Activated naive CD8-positive, alpha-beta T cell treated with anti-CD3 and anti-CD28 coated beads, Interleukin-2, amount 50 U/mL, for 24 hours (primary cell): ENCODE measurements around the gene PRXL2A.

ENCODE experiments used
- ATAC-seq: fragments of 150-1000 bp; cut with Tn5 transposase; one replicate; pipeline ENCODE4 v1.10.0; 2021
- DNase-seq: peaks from one replicate; pipeline ENCODE4 v3.0.0; 2021
- H3K27ac Mint-ChIP-seq: one replicate; pipeline ENCODE4 v1.8.0; 2021; ENCODE audit warnings: mild to moderate bottlenecking, mixed read lengths
- H3K27me3 Mint-ChIP-seq: one replicate; pipeline ENCODE4 v1.8.0; 2021; ENCODE audit warnings: mixed read lengths
- H3K36me3 Mint-ChIP-seq: one replicate; pipeline ENCODE4 v1.8.0; 2021; ENCODE audit warnings: low read depth, mixed read lengths
- H3K4me1 Mint-ChIP-seq: one replicate; pipeline ENCODE4 v1.8.0; 2021; ENCODE audit warnings: mixed read lengths
- H3K4me3 Mint-ChIP-seq: one replicate; pipeline ENCODE4 v1.8.0; 2021; ENCODE audit warnings: mild to moderate bottlenecking, moderate library complexity, mixed read lengths
- H3K9me3 Mint-ChIP-seq: one replicate; pipeline ENCODE4 v1.8.0; 2021; ENCODE audit warnings: mixed read lengths

PRXL2A gene

DNA sequence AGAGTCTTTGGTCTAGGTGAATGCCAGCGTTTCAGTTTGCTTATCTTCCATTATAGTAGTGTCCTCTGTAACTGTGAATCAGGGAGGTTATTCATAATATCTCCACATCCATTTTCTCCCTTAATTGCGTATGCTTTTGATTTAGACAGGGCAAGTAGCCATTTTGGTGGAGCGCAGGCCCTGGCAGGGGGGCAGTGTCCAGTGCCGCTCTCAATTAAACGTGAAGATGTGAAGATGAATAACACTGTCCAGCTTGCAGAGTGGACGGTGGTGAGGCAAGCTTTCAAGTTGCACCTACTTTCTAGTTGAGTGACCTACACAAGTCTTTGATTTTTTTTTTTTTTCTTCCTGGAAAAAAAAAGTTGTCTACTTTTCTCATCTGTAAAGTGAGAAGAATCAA lies 50.3 kb downstream of the PRXL2A start:
- no peak for ATAC-seq
- H3K36me3 Mint-ChIP-seq: peaks cover 7% of the 10 kb centered on the region
- peak overlapping the region; percentile 88 for H3K27ac Mint-ChIP-seq
- H3K27me3 Mint-ChIP-seq: no peaks in the 10 kb centered on the region
- DNase-seq: no peak
- H3K4me3 Mint-ChIP-seq: peak overlapping the region; percentile 77
- peaks cover 84% of the 10 kb centered on the region for H3K4me1 Mint-ChIP-seq
- no peaks in the 10 kb centered on the region for H3K9me3 Mint-ChIP-seq

DNA sequence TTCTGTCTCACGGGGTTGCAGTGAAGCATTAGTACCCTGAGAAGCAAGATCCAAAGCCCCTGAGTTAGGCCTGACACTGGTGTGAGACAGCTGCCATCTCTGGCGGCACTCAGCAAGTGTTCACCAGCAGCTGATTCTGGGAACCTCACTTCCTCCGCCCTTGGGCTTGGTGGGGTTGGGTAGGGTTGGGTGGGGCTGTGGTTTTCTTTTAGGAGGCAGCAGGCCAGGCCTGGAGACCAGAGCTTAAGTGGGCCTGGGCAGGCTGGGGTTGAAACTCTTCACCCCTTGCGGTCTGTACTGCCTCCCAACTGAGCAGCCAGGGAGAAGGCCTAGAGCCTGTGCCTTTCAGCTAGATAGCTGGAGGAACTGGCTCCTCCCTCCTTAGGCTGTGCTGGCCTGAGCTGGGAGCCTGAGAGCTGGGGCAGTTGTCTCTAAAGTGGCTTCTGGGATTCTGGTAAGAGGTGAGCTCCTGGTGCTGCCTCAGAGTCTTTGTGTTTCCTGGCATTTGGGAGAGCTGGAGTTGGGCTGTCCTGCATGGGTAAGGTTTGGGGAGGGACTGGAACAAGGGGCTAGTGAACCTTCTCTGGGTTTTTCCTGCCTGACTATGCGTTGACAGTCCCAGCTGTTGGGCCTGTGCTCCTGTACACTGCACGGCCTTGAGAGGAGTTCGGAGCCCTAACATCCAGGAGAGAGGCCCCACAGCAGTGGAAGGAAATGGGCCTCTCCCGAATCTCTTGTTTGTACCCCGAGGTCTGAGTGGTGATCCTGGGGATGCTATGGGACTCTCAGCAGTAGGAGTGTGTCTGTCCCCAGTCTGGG lies 50.9 kb downstream of the PRXL2A start:
- Mint-ChIP-seq H3K9me3 (no peaks in the 10 kb centered on the region), H3K4me3 (peak overlapping the region; percentile 77), H3K4me1 (peaks cover 89% of the 10 kb centered on the region), H3K27ac (peak overlapping the region; percentile 88), H3K27me3 (no peaks in the 10 kb centered on the region), H3K36me3 (peaks cover 7% of the 10 kb centered on the region)
- DNase-seq (peak; percentile 70), ATAC-seq (peak; percentile 63)

DNA sequence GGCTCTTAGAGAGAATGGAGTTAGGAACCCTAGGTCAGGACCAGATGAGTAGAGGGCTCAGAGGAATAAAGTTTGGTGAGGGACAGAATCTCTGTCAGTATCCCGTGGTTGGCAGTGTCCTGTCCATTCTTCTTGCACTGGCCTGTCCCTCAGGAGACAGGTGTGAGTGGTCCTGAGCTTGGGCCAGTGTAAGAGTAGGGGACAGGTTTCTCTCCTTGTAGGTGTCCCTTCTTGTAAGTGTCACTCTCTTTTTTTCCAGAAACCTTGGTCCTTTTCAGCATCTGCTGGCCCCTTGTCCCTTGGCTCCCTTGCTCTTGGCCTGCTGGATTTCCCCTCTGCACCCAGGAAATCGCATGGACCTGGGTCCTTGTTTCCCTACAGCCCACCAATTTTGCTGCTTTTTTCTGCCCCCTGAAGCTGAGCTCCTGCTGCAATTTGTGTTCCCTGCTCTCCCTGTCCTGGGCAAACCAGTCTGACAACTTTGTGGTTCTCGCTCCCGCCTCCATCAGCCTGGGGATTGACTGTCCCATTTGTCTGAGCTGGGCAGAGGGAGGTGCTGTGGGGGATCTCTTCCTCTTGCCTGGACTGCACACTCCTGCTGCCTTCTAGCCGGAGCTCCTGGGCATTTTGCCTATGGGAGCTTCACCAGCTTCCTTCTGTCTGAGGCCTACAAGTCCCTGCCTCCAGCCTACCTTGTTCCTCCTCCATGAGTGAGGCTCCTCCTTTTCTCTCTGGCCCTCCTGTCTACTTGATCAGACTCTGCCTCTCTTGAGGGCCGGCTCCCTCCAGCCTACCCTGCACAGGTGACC lies 52.3 kb downstream of the PRXL2A start:
- ATAC-seq (no peak), DNase-seq (no peak)
- peak overlapping the region; percentile 88 for H3K27ac Mint-ChIP-seq
- H3K4me1 Mint-ChIP-seq: peaks cover 99% of the 10 kb centered on the region
- peak overlapping the region; percentile 77 for H3K4me3 Mint-ChIP-seq
- H3K9me3 Mint-ChIP-seq: no peaks in the 10 kb centered on the region
- no peaks in the 10 kb centered on the region for H3K27me3 Mint-ChIP-seq
- peaks cover 7% of the 10 kb centered on the region for H3K36me3 Mint-ChIP-seq

DNA sequence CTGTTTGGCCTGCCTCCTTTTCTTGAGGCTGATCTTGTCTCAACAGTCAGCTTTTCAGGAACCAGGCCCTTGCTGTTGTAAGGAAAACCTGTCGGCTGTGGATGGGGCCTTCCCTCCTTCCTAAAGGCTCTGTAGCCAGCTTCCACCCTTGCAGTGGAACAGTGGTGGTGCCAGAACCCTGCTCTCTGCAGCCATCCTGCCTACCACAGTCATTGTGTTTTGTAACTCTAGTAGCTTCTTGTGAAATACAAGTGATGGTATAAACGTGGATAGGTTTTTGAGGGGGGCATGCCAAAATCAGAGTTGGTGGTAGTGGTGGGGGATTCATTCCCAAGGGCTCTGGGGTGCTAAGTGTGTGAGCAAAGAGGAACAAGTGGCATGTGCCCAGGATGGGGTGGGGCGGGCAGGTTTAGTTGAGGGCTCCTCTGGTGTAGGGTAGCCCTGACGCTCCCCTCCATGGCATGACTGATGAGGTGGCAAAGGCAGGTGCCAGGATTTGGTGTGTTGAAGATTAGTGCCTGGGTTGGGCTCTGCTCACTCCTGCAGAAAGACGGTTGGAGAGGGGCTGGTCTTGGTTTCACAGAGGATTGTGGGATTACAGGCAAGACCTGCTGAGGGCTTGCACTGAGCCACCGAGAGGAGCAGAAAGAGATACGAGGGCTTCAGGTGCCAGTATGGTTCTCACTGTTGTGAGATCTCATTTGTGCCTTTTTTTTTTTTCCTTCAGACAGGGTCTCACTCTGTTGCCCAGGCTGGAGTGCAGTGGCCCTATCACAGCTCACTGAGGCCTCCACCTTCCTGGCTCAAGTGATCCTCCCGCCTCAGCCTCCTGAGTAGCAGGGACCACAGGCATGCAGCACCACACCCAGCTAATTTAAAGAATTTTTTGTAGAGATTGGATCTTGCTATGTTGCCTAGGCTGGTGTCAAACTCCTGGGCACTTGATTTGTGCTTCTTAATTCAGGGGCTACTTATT lies 53.1 kb downstream of the PRXL2A start:
- Mint-ChIP-seq H3K4me3 (peak overlapping the region; percentile 77), H3K27ac (peak overlapping the region; percentile 88), H3K36me3 (peaks cover 1% of the 10 kb centered on the region), H3K4me1 (peaks cover 99% of the 10 kb centered on the region), H3K27me3 (no peaks in the 10 kb centered on the region), H3K9me3 (no peaks in the 10 kb centered on the region)
- DNase-seq (no peak), ATAC-seq (no peak)

DNA sequence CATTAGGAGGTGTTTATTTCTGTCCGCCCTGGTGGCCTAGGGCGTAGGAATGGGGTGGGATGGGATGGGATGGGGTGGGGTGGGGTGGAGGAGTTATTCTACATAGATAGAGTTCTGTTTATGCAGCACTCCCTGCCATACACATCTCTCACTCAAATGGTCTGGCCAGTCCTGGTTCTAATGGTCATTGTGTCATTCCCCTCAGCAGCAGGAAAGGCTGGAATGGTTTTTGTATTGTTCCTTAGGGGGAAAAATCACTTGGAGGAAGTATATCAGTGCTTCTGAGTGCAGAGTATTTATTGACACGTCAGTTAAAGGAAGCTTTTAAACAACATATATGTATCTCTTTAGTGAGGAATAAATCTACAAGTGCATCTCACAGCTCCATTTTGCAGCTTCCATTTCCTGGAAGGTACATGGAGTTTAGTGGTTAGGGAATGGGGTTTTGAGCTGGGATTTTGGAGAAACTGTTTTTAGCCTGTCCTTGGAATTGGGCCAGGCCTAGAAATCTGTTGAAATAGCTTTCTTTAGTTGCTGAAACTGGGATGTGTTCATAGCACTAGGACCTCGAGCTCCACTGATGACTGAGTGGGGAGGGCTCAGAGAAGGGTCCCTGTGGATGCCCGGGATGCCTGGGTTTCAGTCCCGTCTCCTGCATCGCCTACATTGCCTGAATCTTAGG lies 54.1 kb downstream of the PRXL2A start:
- DNase-seq: no peak
- H3K27me3 Mint-ChIP-seq: no peaks in the 10 kb centered on the region
- peaks cover 99% of the 10 kb centered on the region for H3K4me1 Mint-ChIP-seq
- no peak overlapping the region for H3K4me3 Mint-ChIP-seq
- H3K27ac Mint-ChIP-seq: peak overlapping the region; percentile 79
- no peaks in the 10 kb centered on the region for H3K36me3 Mint-ChIP-seq
- no peak for ATAC-seq
- no peaks in the 10 kb centered on the region for H3K9me3 Mint-ChIP-seq

DNA sequence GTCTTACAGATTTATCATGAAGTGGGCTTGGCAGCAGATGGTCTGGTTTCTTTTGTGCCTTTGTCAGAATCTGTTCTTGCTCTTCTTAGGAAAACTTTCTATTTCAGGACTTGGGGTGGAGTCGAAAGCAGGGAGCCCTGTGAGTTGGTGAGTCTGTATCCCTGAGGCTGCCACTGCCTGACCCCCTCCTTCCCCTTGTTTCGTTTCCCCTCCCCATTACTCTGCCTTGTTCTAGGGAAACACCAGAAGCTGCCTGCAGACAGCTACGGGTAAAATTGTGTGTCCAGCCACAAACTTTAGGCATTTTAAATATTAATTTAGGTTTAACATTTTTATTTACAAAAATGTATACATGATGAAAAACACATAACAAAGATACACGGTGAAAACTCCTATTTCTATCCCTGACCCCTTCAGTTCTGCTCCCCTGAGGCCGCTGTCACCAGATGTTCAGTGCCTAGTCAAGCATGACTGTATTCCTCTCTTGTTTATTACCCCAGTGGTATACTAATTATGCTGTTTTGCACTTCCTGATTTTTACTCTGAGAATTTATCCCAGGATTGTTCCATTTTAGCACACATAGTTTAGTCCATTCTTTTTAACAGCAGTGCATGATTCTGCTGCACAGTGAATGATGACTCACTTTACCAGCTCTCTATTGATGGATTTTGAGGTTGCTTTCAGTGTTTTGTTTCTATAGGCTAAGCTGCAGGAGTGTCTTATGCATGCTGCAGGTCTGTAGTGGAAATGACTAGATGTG lies 54.8 kb downstream of the PRXL2A start:
- Mint-ChIP-seq H3K9me3 (no peaks in the 10 kb centered on the region), H3K4me3 (peak overlapping the region; percentile 40), H3K27me3 (no peaks in the 10 kb centered on the region), H3K4me1 (peaks cover 99% of the 10 kb centered on the region), H3K36me3 (no peaks in the 10 kb centered on the region), H3K27ac (peak overlapping the region; percentile 79)
- peak; percentile 34 for ATAC-seq
- no peak for DNase-seq

DNA sequence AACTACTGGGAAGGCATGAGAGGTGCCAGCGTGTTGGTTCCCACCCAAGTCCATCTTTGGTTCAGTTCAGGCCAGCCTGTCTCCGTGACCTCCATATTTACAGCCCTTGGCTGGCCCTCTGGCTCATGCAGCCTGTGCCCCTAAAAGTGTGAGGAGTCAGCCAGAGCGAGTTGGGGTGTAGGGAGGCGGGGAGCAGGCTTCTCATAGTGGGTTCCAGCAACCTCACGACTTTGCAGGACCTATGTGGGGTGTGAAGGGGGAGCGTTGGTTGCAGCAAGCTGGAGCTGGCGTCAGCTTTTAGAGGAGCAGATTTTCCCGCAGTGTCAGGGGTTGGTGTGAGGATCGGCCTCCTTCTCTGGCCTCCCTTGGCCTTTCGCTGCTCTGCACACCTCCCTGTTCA lies 55.5 kb downstream of the PRXL2A start:
- peak overlapping the region; percentile 40 for H3K4me3 Mint-ChIP-seq
- H3K36me3 Mint-ChIP-seq: no peaks in the 10 kb centered on the region
- ATAC-seq: no peak
- H3K27me3 Mint-ChIP-seq: no peaks in the 10 kb centered on the region
- peaks cover 99% of the 10 kb centered on the region for H3K4me1 Mint-ChIP-seq
- peak overlapping the region; percentile 79 for H3K27ac Mint-ChIP-seq
- H3K9me3 Mint-ChIP-seq: no peaks in the 10 kb centered on the region
- DNase-seq: no peak

DNA sequence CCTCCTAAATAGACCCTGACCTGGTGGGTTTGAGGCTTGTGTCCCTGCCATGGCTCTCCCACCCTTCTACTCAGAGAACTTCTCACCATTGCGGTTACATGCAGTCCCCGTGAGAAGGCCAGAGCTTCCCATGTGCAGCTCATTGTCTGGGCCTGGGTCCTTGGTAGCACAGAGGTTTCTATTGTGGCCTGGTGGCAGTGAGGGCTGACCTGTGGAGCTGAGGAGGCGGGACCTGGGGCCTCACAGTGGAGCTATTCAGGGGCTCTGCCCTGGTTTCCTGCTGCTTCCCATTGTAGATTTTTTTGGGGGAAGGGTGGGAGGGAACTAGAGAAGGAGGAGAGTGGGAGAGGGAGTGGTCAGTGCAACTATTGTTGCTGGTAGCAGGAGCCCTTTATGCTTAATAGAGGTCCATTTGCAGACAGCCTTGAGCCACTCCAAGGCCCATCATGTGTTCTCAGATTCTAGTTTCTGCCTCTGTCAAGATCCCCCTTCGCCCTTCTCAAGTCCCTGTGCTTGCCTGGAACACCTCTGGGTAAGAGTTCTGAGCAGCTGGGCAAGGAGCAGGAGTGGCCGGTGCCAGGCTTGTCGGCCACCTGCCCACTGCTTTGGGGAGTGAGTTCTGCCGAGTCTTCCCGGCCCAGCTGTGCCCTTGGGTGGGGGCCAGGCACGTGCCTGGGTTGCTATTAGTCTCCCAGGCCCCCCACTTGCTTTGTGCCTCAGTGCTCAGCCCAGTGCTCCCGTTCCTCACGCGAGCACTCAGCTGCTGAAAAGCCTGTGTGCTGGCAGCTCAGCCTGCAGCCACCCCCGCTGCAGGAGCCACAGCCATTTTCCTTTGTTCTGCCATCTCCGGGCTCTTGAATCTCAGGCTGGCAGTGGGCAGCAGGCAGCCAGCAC lies 56.5 kb downstream of the PRXL2A start:
- DNase-seq (no peak), ATAC-seq (no peak)
- Mint-ChIP-seq H3K9me3 (no peaks in the 10 kb centered on the region), H3K4me3 (peak overlapping the region; percentile 81), H3K27ac (peak overlapping the region; percentile 79), H3K36me3 (peaks cover 4% of the 10 kb centered on the region), H3K27me3 (no peaks in the 10 kb centered on the region), H3K4me1 (peaks cover 98% of the 10 kb centered on the region)

DNA sequence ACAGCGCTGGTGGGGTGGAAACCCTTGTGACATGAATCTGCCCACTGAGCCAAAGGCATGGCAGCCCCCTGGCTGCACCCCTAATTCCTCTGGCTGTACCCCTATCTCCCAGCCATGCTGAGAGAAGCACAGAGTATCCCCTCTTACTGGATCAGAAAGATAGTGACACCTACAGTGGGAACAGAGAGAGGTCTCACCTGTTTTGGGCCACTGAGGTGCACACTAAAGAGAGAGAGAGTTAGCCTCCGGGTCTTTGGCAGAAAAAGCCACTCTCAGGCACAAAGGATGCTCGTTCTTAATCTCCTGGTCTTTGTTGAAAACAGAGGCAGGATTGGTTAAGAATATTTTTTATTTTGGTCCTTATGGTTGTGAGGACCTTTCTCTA lies 57.1 kb downstream of the PRXL2A start:
- Mint-ChIP-seq H3K9me3 (no peaks in the 10 kb centered on the region), H3K4me1 (peaks cover 96% of the 10 kb centered on the region), H3K27ac (peak overlapping the region; percentile 79), H3K4me3 (peak overlapping the region; percentile 81), H3K36me3 (peaks cover 8% of the 10 kb centered on the region), H3K27me3 (no peaks in the 10 kb centered on the region)
- ATAC-seq (no peak), DNase-seq (no peak)

DNA sequence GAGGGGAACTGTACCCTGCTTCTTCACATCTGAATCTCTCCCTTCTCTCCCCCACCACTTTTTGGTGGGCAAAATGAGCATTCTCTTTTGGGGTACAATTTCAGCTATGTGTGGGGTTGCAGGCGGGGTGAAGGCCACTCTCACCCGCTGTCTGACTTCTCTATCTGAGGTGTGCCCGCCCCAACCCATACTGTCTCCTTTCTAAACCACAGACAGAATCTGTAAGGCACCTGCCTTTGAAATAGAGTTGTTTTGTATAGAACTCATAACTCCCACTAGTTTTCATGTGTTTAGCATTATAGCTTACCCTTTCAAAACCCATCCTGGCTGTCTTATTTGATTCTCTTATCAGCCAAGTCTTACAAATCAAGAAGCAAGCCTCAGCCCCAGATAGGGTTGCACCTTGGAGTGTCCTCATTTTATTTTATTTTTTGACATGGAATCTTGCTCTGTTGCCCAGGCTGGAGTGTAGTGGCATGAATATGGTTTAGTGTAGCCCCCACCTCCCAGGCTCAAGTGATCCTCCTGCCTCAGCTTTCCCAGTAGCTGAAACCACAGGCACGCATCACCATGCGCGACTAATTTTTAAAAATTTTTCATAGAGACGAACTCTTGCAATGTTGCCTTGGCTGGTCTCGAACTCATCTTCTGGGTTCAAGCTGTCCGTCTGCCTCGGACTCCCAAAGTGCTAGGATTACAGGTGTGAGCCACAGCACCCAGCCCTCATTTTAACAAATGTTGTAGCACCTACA lies 57.7 kb downstream of the PRXL2A start:
- peaks cover 12% of the 10 kb centered on the region for H3K36me3 Mint-ChIP-seq
- DNase-seq: no peak
- no peaks in the 10 kb centered on the region for H3K27me3 Mint-ChIP-seq

DNA sequence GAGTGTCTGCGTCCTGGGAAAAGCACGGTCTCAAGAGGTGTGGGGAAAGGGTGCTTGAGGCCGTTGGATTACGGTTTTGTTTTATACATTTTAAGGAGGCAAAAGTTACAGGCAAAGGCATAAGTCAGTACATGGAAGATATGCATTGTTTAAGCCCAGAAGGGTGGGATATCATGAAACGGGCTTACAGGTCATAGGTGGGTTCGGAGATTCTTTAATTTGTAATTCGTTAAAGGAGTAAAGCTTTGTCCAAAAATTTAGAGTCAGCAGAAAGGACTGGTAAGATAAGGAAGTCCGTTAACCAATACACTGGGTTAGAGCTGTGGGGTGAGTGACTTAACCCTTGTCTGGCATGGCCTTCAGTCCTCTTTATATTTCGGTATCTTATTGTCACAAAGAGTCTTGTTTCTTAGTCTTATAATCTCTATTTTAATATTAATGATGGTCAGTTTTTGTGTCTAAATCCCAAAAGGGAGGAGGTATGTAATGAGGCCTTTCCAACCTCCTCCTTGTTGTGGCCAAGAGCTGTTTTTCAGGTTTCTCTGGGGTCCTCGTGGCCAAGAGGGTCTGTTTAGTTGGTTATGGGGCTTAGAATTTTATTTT lies 58.5 kb downstream of the PRXL2A start:
- no peaks in the 10 kb centered on the region for H3K9me3 Mint-ChIP-seq
- peaks cover 15% of the 10 kb centered on the region for H3K36me3 Mint-ChIP-seq
- H3K27ac Mint-ChIP-seq: peak overlapping the region; percentile 79
- DNase-seq (no peak), ATAC-seq (no peak)
- H3K4me1 Mint-ChIP-seq: peaks cover 96% of the 10 kb centered on the region
- H3K27me3 Mint-ChIP-seq: no peaks in the 10 kb centered on the region
- peak overlapping the region; percentile 81 for H3K4me3 Mint-ChIP-seq

More for the DNA sequence above, 57.7 kb downstream of the PRXL2A start:
- Mint-ChIP-seq H3K4me1 (peaks cover 96% of the 10 kb centered on the region), H3K27ac (peak overlapping the region; percentile 79), H3K4me3 (peak overlapping the region; percentile 81), H3K9me3 (no peaks in the 10 kb centered on the region)
- ATAC-seq: peak; percentile 52

DNA sequence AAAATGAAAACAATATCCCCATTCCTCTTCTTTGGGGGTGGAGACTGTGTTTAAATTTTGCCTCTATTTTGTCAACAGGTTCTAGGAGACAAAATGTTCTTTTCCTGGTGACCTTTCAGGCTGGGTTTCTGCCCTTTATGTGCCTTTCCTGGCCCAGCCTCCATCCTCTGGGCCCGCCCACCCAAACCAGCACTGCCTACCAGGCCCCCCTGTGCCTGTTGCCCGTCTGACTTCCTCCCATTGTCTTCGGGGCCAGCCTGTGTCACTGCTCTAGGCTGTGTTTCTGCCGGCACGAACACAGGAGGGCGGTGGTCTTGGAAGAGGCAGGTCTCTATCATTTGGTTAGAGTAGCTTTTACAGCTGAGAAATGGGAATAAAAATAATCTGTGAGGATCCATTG lies 59.7 kb downstream of the PRXL2A start:
- DNase-seq: peak; percentile 81
- Mint-ChIP-seq H3K9me3 (no peaks in the 10 kb centered on the region), H3K4me3 (peak overlapping the region; percentile 81), H3K36me3 (peaks cover 15% of the 10 kb centered on the region), H3K4me1 (peaks cover 98% of the 10 kb centered on the region), H3K27ac (peak overlapping the region; percentile 79), H3K27me3 (no peaks in the 10 kb centered on the region)
- ATAC-seq: peak; percentile 72
